Activated T-helper 1 cell treated with anti-CD3 and anti-CD28 coated beads, Interleukin-12 subunit alpha, Interleukin-12 subunit beta, Interleukin-2, Interleukin-4 antibody, amounts not matched to agents 30 ng/mL and 10 ng/mL and 1 ng/mL, durations not matched to agents 14 hours and 24 hours and 36 hours (primary cell): Measurements from ENCODE around the gene MAGOH. TPM values are rescaled to one million over a fixed set of nuclear protein-coding genes. Genes with fewer than 3 reads are reported as not detected.
"Not testable (repeated sequence)": the region's sequence is repeated elsewhere in the genome, so short reads cannot be mapped to it uniquely, and the experiment has no call there.

Source experiments
- DNase-seq: peaks from one replicate; pipeline ENCODE4 v3.0.0; 2021; ENCODE audit warnings: low spot score
- H3K27ac Mint-ChIP-seq: one replicate; pipeline ENCODE4 v1.8.0; 2021; ENCODE audit warnings: mild to moderate bottlenecking, mixed read lengths
- H3K27me3 Mint-ChIP-seq: one replicate; pipeline ENCODE4 v1.8.0; 2022; ENCODE audit warnings: mild to moderate bottlenecking, moderate library complexity, mixed read lengths; ENCODE audit not compliant: insufficient read depth
- H3K36me3 Mint-ChIP-seq: one replicate; pipeline ENCODE4 v1.8.0; 2021; ENCODE audit warnings: low read depth, mixed read lengths
- H3K4me1 Mint-ChIP-seq: one replicate; pipeline ENCODE4 v1.8.0; 2021; ENCODE audit warnings: low read depth, mixed read lengths
- H3K4me3 Mint-ChIP-seq: one replicate; pipeline ENCODE4 v1.8.0; 2021; ENCODE audit warnings: mild to moderate bottlenecking, moderate library complexity, mixed read lengths
- H3K9me3 Mint-ChIP-seq: one replicate; pipeline ENCODE4 v1.8.0; 2021; ENCODE audit warnings: mixed read lengths
- intact Hi-C: fragments of 100-400 bp; cut with micrococcal nuclease; formaldehyde crosslinking; loops from one replicate; pipeline ENCODE4 v1.15.1; 2024
- total RNA-seq: library from RNA; stranded (reverse); gene quantifications from 2 replicates; pipeline ENCODE4 v1.2.3, GENCODE V29; 2022

Gene MAGOH
- 104 TPM in 2 replicates for total RNA-seq

DNA sequence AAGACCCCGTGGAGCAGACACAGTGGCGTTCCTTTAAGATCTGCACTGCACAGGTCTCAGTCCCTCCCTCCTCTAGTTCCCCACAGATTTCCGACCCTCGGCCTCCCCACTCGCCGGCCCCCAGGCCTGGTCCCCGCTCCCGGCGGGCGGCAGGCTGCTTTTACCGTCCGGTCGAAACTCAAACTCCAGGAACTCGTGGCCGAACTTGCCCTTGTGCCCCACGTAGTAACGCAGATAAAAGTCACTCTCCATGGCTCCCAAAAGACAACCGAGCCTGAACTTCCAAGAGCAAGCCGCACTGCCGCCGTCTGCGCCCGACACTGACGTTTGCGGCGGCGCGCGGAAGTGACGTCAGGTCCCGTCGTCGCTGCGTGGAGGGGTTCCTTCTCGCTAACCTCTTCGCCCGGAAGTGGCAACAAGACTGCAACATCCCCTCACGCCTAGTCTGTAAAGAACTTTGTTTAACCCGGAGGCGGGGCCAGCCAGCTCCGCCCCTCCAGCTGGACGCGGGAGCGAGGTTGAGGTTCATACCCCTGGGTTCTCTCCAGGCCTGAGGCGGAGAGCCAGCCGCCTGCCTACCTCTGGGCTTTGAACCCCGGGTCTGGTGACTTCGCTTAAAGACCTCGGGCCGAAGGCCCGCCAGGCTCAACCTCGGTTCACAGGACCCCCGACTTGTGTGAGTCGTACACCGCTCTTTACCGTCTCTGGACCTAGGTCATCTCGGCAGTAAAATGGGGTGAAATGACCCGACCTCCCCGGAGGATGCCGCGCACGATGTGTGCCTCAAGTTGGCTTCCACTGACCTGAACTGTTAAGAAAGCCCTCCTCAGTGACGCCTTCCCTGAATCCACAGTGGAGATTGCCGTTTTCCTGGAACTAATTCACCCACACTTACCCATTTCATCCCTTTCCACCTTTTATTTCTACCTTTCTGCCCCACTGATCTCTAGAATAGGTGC, at the start of gene MAGOH:
MAGOH (minus strand) TSS at position 322 of the 959 bp plus-strand sequence; CDS start at position 252, 70 bp downstream.
- peak within 1 kb of the TSS; percentile 97 for H3K4me3 Mint-ChIP-seq
- peaks cover 27% of the 10 kb centered on the region for H3K36me3 Mint-ChIP-seq
- H3K27me3 Mint-ChIP-seq: no peaks in the 10 kb centered on the region
- H3K27ac Mint-ChIP-seq: peak within 1 kb of the TSS; percentile 98
- H3K4me1 Mint-ChIP-seq: peaks cover 28% of the 10 kb centered on the region
- intact Hi-C loops: loop anchor here (1.0 to 5.0 kb wide), 9 partner anchors 18 to 1526 kb away; partner anchors contain the start of genes BTF3L4, CC2D1B, CPT2 and CZIB
- peak; percentile 93 for DNase-seq
- H3K9me3 Mint-ChIP-seq: no peaks in the 10 kb centered on the region

DNA sequence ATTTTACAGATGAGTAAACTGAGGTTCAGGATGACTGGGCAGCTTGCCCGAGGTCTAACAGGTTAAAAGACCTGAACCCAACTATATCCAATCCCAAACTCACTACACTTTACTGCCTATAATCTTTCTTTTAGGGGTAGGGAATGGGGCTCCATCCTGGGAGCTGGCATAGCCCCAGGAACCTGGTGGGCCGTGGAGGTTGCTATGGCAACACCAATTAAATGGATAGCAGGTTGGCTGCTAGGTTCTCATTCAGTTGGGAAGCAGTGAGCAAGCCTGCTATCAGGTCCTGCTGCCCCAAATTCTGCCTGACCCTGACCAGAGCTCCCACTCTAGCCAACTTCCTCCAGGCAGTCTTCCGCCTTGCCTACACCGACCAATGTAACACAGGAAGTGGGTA, 48.6 kb upstream of the MAGOH start:
- H3K27me3 Mint-ChIP-seq: no peaks in the 10 kb centered on the region
- intact Hi-C loops: no loop called here
- no peak overlapping the region for H3K27ac Mint-ChIP-seq
- DNase-seq: no peak
- peaks cover 13% of the 10 kb centered on the region for H3K4me1 Mint-ChIP-seq
- H3K9me3 Mint-ChIP-seq: no peaks in the 10 kb centered on the region
- H3K4me3 Mint-ChIP-seq: no peak overlapping the region
- H3K36me3 Mint-ChIP-seq: peaks cover 24% of the 10 kb centered on the region

DNA sequence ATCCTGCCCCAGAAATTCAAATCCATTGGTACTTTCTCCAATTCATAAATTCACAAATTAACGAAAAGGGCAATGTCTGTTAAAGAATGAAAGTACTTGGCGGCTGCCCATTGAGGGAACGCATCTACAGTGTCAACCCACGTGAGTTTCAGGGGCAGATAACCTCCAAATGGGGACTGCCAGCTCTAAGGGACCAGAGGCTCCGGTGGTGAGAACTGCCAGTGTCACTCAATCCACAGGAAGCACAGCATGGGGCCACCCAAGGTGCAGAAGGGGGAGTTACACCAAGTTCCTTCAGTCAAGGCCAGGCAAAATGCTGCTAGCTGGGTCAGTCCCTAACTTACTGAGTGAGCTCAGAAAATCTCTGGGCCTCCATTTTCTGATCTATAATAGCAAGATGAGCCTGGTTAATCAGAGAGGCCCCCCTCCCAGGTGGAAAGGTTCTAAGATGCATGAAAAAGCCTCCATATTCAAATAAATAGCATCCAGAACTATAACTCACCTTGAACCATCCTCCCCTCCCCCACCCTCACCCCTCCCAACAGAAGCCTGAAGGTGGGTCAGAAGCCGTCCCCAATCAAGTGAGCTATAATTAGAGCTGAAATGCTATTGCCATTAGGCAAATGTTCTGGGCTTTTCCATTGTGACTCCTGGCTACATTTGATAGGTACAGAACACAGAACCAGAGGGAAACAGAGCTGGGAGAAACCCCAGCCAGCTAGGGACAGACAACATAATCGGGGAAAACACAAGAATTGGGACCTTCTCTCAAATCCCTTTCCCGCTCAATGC, 47.8 kb upstream of the MAGOH start:
- no peak for DNase-seq
- Mint-ChIP-seq H3K9me3 (no peaks in the 10 kb centered on the region), H3K4me3 (no peak overlapping the region), H3K27ac (peak overlapping the region; percentile 5), H3K4me1 (peaks cover 7% of the 10 kb centered on the region), H3K27me3 (no peaks in the 10 kb centered on the region), H3K36me3 (peaks cover 27% of the 10 kb centered on the region)
- intact Hi-C loops: no loop called here

DNA sequence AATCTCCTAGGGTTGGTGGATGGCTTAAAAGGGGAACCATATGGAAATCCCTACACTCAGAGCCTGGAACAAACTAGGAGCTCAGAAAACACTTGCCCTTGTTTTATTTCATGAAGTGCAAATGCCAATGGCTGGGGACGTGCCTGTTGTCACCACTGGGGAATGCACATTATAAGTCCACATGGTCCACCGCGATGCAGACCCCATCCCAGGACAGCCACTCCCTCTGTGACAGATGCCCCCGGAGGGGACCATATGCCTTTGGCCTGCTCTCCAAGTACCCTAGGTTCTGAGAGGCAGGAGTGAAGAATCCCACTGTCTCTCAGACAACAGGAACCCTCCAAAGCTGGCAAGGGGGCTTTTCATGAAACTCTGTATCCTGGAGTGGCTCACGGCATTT, 47.2 kb upstream of the MAGOH start:
- H3K4me1 Mint-ChIP-seq: peaks cover 6% of the 10 kb centered on the region
- no peak for DNase-seq

DNA sequence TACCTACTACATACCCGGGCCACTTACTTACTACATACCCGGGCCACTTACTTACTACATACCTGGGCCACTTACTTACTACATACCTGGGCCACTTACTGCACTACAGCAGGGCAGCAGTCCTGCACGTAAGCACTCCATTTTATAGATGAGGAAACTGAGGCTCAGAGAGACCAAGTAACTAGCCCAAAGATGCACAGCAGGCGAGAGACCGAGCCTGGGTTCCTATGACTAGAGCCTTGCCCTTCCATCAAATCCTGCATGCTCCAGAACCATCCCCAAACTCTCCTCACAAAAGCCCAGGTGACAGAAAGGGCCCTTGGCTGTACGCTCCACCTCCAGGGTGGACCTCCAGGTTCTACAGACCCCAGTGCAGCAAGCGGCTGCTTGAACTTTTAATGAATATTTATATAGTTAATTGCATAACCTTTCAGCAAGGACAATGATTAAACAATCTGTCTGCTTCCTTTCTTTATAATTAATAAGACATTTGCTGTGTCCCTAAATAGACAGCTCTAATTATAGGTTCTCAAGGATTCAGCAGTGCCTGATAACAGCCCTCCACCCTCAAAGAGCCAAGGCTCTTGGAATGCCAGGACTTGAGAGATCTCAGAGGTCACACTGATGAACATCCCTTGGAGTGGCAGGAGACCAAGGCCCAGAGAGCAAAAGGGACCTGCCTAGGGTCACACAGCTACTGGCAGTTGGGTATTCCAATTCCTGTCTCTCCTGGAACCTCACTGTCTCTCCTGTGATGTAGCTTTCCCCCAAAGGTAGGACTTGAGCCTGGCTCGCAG, 46.1 kb upstream of the MAGOH start:
- intact Hi-C loops: no loop called here
- Mint-ChIP-seq H3K4me1 (peaks cover 6% of the 10 kb centered on the region), H3K4me3 (no peak overlapping the region), H3K27ac (no peak overlapping the region), H3K36me3 (peaks cover 26% of the 10 kb centered on the region), H3K9me3 (no peaks in the 10 kb centered on the region), H3K27me3 (no peaks in the 10 kb centered on the region)
- DNase-seq: no peak

More for the DNA sequence above, 47.2 kb upstream of the MAGOH start:
- Mint-ChIP-seq H3K27ac (no peak overlapping the region), H3K36me3 (peaks cover 30% of the 10 kb centered on the region), H3K4me3 (no peak overlapping the region), H3K27me3 (no peaks in the 10 kb centered on the region), H3K9me3 (no peaks in the 10 kb centered on the region)
- intact Hi-C loops: no loop called here

DNA sequence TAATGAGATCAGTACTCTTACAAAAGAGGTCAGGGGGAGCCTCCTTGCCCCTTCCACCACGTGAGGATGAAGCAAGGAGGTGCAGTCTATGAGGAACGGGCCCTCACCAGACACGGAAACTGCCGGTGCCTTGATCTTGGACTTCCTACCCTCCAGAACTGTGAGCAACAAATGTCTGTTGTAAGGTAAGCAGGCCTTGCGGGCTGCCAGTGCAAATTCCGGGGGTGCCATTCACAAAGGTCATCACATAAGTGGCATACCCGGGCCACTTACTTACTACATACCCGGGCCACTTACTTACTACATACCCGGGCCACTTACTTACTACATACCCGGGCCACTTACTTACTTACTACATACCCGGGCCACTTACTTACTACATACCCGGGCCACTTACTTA, 44.8 kb upstream of the MAGOH start:
- H3K9me3 Mint-ChIP-seq, H3K4me3 Mint-ChIP-seq, H3K27ac Mint-ChIP-seq, H3K4me1 Mint-ChIP-seq, DNase-seq, H3K27me3 Mint-ChIP-seq, intact Hi-C loops: not testable (repeated sequence)
- peaks cover 21% of the 10 kb centered on the region for H3K36me3 Mint-ChIP-seq

DNA sequence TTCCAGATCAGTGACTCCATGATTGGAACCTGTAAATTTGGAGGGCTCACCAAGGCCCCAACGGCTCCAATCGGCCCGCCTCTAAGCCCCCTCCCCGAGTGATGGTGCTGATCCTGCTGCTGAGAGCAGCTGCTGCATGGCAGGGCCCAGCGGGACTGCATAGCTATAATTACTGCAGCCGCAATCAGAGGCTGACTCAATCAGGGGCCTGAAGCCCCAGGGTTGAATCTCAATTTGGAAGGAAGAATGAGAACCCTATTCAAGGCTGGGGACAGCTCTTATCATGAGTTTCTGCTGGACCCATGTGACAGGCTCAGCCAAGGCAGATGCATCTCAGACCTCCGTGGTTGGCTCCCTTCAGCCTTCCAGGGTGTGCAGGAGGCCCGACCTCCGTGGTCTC, 42.8 kb upstream of the MAGOH start:
- intact Hi-C loops: no loop called here
- peak overlapping the region; percentile 53 for H3K27ac Mint-ChIP-seq

DNA sequence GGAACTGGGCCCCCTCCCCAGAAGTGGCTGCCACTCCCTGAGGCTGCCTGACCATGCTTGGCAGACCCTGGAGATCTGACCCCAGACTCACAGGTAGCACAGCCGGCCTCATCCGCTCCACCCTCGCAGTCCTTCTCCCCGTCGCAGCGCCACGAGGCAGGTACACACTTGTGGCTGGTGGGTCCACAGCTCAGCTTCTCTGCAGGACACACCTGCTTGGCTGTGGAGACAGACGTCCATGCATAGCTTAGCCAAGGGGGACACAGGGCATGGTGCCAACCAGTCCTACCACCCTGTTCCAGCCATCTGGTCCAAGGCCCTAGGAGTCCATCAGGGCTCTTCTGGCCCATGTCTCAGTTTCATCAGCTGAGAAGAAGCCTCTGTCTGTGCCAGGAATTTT, 42.2 kb upstream of the MAGOH start:
- intact Hi-C loops: no loop called here
- H3K27me3 Mint-ChIP-seq: no peaks in the 10 kb centered on the region
- no peaks in the 10 kb centered on the region for H3K4me1 Mint-ChIP-seq
- no peak for DNase-seq
- no peaks in the 10 kb centered on the region for H3K9me3 Mint-ChIP-seq
- H3K27ac Mint-ChIP-seq: no peak overlapping the region
- H3K36me3 Mint-ChIP-seq: peaks cover 29% of the 10 kb centered on the region
- H3K4me3 Mint-ChIP-seq: no peak overlapping the region

More for the DNA sequence above, 42.8 kb upstream of the MAGOH start:
- no peaks in the 10 kb centered on the region for H3K9me3 Mint-ChIP-seq
- DNase-seq: no peak
- H3K27me3 Mint-ChIP-seq: no peaks in the 10 kb centered on the region
- no peak overlapping the region for H3K4me3 Mint-ChIP-seq
- no peaks in the 10 kb centered on the region for H3K4me1 Mint-ChIP-seq
- peaks cover 26% of the 10 kb centered on the region for H3K36me3 Mint-ChIP-seq

DNA sequence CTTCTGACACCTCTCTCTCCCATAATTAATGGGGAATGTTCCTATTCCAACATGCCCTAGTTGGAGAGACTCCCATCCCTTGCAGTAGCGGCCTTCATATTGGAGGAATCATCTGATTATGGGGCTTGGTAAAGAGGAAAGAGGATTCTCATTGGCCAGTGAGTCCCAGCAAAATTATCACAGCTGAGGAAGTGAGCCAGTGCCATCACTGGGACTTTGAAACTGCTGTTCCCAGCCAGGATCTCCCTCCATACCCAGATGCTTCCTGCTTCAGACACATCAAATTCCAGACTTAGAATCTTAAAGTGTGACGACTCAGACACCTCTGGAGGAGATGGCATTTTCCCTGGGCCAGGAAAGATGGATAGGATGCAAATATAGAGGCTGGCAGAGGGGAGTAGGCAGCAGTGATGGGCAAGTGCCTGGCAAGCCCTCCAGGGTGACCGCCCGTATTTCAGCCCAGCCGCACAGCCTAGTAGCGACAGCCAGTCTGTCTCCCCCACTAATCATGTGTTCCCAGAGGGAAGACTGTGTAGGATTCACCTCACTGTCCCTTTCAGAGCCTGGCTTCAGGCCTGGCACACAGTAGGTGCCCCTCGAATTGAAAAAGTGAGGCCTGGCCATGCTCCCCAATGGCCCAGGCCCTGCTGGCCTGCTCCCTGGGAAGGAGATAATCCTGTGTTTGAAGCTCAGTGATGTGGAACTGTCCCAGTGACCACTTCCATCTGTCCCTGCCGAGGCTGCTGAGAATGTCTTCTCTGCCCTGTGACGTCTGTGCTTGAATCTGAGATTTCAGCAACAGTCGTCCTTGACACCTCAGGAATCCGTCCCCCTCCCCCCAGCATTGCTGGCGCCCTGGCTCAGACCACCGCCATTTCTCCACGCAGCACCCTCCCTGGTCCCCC, 41.2 kb upstream of the MAGOH start:
- no peak for DNase-seq
- Mint-ChIP-seq H3K36me3 (peaks cover 29% of the 10 kb centered on the region), H3K4me1 (no peaks in the 10 kb centered on the region), H3K27me3 (no peaks in the 10 kb centered on the region), H3K4me3 (no peak overlapping the region), H3K9me3 (no peaks in the 10 kb centered on the region), H3K27ac (no peak overlapping the region)
- intact Hi-C loops: no loop called here

DNA sequence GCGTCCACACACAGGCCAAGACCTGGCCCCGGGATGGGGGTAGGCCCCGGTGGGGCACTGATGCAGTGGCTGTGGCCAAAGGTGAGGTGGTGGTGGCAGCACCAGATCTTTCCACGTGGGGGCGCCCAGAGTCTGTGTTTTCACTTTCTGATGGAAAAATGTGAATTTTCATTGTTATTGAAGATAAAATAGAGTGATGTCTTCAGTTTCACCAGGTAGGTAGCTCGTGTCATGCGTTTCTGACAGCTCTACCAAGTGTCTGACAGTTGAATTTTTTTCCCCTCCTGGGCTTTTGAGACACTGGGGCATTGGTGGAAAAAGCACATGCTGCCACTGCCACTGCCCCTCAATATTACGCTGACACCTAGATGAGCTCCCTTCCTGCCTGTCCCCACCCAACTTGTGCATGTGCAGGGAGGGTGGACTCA, 40.0 kb upstream of the MAGOH start:
- Mint-ChIP-seq H3K27ac (no peak overlapping the region), H3K4me1 (no peaks in the 10 kb centered on the region), H3K27me3 (no peaks in the 10 kb centered on the region), H3K36me3 (peaks cover 30% of the 10 kb centered on the region), H3K4me3 (no peak overlapping the region), H3K9me3 (no peaks in the 10 kb centered on the region)
- intact Hi-C loops: loop anchor here (1.0 kb wide), 3 partner anchors 48 to 195 kb away; no protein-coding TSS in a partner anchor
- DNase-seq: peak; percentile 59

DNA sequence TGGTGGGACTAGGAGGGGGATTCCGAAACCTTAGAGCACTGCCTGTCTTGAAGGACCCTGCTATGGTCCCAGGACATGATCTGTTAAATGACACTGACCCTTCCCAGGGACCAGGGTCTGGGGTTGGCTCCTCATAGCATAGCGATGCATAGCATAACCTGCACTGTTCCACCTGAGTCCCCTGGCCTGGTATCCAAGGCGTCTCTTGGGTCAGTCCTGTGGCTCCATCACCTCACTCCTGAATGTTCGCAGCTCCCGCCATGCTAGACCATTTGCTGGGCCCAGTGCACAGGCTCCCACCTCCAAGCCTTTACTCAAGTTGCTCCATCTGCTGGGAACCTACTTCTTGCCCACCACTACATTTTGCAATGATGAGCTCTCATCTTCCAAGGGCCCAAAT, 39.0 kb upstream of the MAGOH start:
- DNase-seq: no peak
- H3K9me3 Mint-ChIP-seq: no peaks in the 10 kb centered on the region
- no peaks in the 10 kb centered on the region for H3K27me3 Mint-ChIP-seq
- no peak overlapping the region for H3K4me3 Mint-ChIP-seq
- no peaks in the 10 kb centered on the region for H3K4me1 Mint-ChIP-seq
- intact Hi-C loops: no loop called here
- peaks cover 30% of the 10 kb centered on the region for H3K36me3 Mint-ChIP-seq
- no peak overlapping the region for H3K27ac Mint-ChIP-seq

DNA sequence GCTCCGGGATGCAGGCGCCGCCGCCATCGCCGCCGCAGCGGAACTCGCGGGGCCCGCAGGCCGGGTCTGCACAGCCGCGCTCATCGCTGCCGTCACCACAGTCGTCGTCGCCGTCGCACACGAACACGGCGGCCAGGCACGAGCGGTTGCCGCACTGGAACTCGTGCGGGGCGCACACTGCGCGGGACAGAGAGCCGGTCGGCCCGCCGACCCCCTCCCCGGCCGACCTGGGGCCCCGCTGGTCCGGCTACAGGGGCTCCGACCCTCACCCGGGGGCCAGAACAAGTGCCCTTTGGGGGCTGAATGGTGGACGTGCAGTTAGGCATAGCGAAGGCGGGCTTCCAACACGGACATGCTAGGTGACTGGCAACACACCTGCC, 38.6 kb upstream of the MAGOH start:
- Mint-ChIP-seq H3K27me3 (no peaks in the 10 kb centered on the region), H3K4me3 (no peak overlapping the region), H3K27ac (no peak overlapping the region), H3K9me3 (no peaks in the 10 kb centered on the region), H3K4me1 (no peaks in the 10 kb centered on the region), H3K36me3 (peaks cover 32% of the 10 kb centered on the region)
- no peak for DNase-seq
- intact Hi-C loops: no loop called here
